Measurements from ENCODE around the gene ZNF845.
"Not testable (repeated sequence)": the region's sequence is repeated elsewhere in the genome, so short reads cannot be mapped to it uniquely, and the experiment has no call there.

Gene ZNF845

DNA sequence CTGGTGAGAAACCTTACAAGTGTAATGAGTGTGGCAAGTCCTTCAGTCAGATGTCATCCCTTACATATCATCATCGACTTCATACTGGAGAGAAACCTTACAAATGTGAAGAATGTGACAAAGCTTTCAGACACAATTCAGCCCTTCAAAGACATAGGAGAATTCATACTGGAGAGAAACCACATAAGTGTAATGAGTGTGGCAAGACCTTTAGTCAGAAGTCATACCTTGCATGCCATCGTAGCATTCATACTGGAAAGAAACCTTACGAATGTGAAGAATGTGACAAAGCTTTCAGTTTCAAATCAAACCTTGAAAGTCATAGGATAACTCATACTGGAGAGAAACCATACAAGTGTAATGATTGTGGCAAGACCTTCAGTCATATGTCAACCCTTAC is 47.8 kb downstream of the ZNF845 start:
- DNase-seq (ENCODE audit: low spot score): no peak

GRCh38 chr19:53388168-53388567 is 54.6 kb downstream of the ZNF845 start:
- no peak for DNase-seq (ENCODE audit: low spot score)

DNA sequence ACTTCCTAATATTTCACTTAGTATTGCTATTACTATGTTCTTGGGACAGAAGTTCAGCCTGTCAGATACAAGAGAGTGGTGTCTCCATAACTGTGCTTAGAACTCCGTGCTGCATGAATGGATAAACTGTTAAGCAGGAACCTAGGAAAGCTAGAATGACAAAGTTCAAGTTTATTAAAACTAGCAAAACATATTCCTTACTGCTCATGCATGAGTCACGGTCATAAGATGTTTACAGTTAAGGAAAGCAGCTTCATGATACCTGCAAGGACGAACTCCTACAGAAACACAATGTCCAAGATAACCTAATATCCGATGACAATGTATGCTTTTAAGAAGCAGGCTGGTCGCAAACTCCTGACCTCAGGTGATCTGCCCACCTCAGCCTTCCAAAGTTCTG is 55.4 kb downstream of the ZNF845 start:
- no peak for DNase-seq (ENCODE audit: low spot score)

- DNase-seq (ENCODE audit: low spot score): no peak
Observed at GRCh38 chr19:53389571-53389970, 56.0 kb downstream of the ZNF845 start.

GRCh38 chr19:53389978-53390377 is 56.4 kb downstream of the ZNF845 start:
- peak; percentile 70 for DNase-seq (ENCODE audit: low spot score)

DNA sequence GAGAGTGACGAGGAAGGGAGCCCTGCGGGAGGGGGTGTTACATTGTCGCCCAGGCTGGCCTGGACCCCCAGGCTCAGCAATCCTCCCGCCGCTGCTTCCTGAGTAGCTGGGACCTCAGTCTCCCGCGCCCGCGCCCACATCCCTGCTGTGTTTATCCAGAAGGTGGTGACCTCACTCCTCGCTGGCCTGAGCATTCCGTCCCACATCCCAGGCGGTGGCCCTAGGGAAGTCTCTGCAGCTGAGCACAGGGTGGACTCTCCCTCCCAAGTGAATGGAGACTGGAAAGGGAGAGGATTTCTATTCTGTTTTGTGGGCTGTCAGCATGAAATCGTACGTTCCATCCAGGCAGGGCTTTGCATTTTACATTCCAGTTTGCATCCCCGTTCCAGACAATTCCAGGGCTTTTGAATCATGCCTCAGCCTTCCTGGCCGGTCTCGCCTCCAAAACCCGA is 61.0 kb downstream of the ZNF845 start:
- peak; percentile 39 for DNase-seq (ENCODE audit: low spot score)

- peak; percentile 91 for DNase-seq (ENCODE audit: low spot score)
Observed at GRCh38 chr19:53394974-53395839, 61.7 kb downstream of the ZNF845 start, which contains the start of gene ZNF765. Gene ZNF765 (plus strand): TSS chr19:53395149. CDS start chr19:53398016, 2,867 bp downstream.

GRCh38 chr19:53395840-53396524 is 62.4 kb downstream of the ZNF845 start:
- not testable (repeated sequence) for DNase-seq (ENCODE audit: low spot score)

DNA sequence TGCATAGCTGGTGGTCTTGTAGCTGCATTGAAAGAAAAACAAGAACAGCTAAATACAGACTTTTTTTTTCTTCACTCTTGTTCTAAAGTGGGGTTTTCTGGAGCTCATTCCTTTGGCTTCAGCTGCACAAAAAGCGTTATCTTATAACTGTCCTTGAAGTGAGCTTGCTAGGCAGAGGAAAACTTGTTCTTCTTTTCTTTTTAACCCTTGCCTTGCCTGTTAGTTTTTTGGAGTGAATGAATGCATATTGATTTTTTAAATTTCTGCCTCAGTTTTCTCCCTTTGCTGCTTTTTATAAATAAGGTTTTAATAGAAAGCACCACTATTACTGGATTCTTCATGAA is 62.9 kb downstream of the ZNF845 start:
- no peak for DNase-seq (ENCODE audit: low spot score)

GRCh38 chr19:53397918-53398317 is 64.4 kb downstream of the ZNF845 start:
- DNase-seq (ENCODE audit: low spot score): not testable (repeated sequence)
